ENCODE data around the gene NFIB. TPM values are rescaled to one million over a fixed set of nuclear protein-coding genes. Genes with fewer than 3 reads are reported as not detected.

NFIB gene
- polyA plus RNA-seq, 1 of the 3 experiments (the other 2 are of a cell fraction): 9.2 TPM

DNA sequence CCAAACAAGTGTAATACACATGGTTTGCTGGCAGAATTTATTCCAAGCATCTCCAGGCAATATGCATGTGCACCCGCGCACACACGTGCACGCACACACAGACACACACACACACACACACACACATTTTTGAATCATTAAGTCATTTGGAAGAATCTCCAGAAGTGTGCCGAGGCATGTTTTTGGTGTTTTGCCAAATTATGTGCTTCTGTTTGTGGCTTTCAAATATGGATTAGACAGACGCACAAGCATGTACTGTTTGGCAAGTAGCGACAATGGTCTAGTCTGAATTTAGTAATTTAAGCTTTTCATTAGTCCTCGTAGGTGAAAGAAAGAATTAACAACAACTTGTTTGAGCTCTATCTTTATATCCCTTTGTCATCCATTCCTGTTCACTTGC is 36.7 kb downstream of the NFIB start:
- H3K9me3 ChIP-seq: no peaks in the 10 kb centered on the region
- H3K4me3 ChIP-seq (ENCODE audit: low read depth in 2 of 2, low read length in 1 of 2): no peak overlapping the region
- peaks cover 13% of the 10 kb centered on the region for H3F3A ChIP-seq (replicated peaks; ENCODE audit: insufficient read depth)
- no peaks in the 10 kb centered on the region; the same call in 1 of the 2 replicates for H4K20me1 ChIP-seq (ENCODE audit: insufficient read depth)
- peaks cover 52 to 56% of the 10 kb centered on the region in 2 experiments for H3K4me1 ChIP-seq (ENCODE audit: control insufficient read depth in 1 of 2, insufficient read depth in 2 of 2, low read depth in 1 of 2, low read length in 1 of 2)
- peak overlapping the region; percentile 38; the same call in 1 of the 2 replicates for H3K4me2 ChIP-seq
- ChIA-PET CTCF (interaction anchor here (0.6 to 2.6 kb wide), 4 partner anchors 28 to 89 kb away, joined by 3 to 11 read pairs (median 3); no protein-coding TSS in a partner anchor), POLR2A (no interaction called here)
- WGBS (ENCODE audit: low lambda C conversion rate): 55% methylated on average over 8 of the region's 8 CpGs
- H3K27ac ChIP-seq (ENCODE audit: low read depth in 2 of 2, low read length in 1 of 2): peak overlapping the region in 1 of 2 experiments; percentile 56; a peak in 3 of 4 replicates
- no peak overlapping the region for H3K9ac ChIP-seq
- DNase-seq: no peak
- no peaks in the 10 kb centered on the region for H3K27me3 ChIP-seq (ENCODE audit: insufficient read depth)
- no peaks in the 10 kb centered on the region for H3K36me3 ChIP-seq (replicated peaks in 1 of 2; ENCODE audit: control insufficient read depth in 1 of 2, insufficient read depth in 2 of 2, low read length in 1 of 2)
- no peak overlapping the region for H2AFZ ChIP-seq (ENCODE audit: low read depth)
- H3K79me2 ChIP-seq (ENCODE audit: insufficient read depth): peaks cover 89% of the 10 kb centered on the region
- no peaks in the 10 kb centered on the region for H3K9me2 ChIP-seq
- TF ChIP-seq FOXJ3 (CRISPR knock-in tag; IDR thresholded peaks at IDR 0.05) (no peak), ELF1 (IDR thresholded peaks at IDR 0.05) (no peak), RAD21 (IDR thresholded peaks at IDR 0.05; ENCODE audit: low read length) (no peak), TCF12 (IDR thresholded peaks at IDR 0.05) (peak; percentile 55), EZH2phosphoT487 (IDR thresholded peaks at IDR 0.05; ENCODE audit: borderline replicate concordance, low read depth) (no peak), CHD2 (IDR thresholded peaks at IDR 0.05; ENCODE audit: low read length, partially characterized antibody) (no peak), JUND (IDR thresholded peaks at IDR 0.05) (peak; percentile 53), MEF2A (IDR thresholded peaks at IDR 0.05; ENCODE audit: borderline replicate concordance, low read depth) (no peak), TEAD4 (IDR thresholded peaks at IDR 0.05; ENCODE audit: borderline replicate concordance, insufficient read depth) (peak; percentile 47; the same call in 1 of the 2 replicates), NFIC (IDR thresholded peaks at IDR 0.05; ENCODE audit: borderline replicate concordance) (peak; percentile 86), GABPA (IDR thresholded peaks at IDR 0.05; ENCODE audit: low read depth) (no peak), FOSL2 (IDR thresholded peaks at IDR 0.05; ENCODE audit: borderline replicate concordance, low read depth) (peak; percentile 35; the same call in 1 of the 2 replicates), EP300 (IDR thresholded peaks at IDR 0.05; ENCODE audit: borderline replicate concordance in 1 of 2, low read depth in 1 of 2, low read length in 1 of 2) (peak; percentile 29 to 56; a peak in 2 of 4 replicates), MXI1 (IDR thresholded peaks at IDR 0.05; ENCODE audit: low read depth, low read length) (no peak), YY1 (IDR thresholded peaks at IDR 0.05; ENCODE audit: low read depth) (no peak), RFX5 (IDR thresholded peaks at IDR 0.05; ENCODE audit: low read length) (no peak), FOXM1 (IDR thresholded peaks at IDR 0.05; ENCODE audit: low read depth) (no peak)
- TF ChIP-seq, protein P1, sequence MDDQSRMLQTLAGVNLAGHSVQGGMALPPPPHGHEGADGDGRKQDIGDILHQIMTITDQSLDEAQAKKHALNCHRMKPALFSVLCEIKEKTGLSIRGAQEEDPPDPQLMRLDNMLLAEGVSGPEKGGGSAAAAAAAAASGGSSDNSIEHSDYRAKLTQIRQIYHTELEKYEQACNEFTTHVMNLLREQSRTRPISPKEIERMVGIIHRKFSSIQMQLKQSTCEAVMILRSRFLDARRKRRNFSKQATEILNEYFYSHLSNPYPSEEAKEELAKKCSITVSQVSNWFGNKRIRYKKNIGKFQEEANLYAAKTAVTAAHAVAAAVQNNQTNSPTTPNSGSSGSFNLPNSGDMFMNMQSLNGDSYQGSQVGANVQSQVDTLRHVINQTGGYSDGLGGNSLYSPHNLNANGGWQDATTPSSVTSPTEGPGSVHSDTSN (IDR thresholded peaks at IDR 0.05): no peak
- TF ChIP-seq, protein P2, sequence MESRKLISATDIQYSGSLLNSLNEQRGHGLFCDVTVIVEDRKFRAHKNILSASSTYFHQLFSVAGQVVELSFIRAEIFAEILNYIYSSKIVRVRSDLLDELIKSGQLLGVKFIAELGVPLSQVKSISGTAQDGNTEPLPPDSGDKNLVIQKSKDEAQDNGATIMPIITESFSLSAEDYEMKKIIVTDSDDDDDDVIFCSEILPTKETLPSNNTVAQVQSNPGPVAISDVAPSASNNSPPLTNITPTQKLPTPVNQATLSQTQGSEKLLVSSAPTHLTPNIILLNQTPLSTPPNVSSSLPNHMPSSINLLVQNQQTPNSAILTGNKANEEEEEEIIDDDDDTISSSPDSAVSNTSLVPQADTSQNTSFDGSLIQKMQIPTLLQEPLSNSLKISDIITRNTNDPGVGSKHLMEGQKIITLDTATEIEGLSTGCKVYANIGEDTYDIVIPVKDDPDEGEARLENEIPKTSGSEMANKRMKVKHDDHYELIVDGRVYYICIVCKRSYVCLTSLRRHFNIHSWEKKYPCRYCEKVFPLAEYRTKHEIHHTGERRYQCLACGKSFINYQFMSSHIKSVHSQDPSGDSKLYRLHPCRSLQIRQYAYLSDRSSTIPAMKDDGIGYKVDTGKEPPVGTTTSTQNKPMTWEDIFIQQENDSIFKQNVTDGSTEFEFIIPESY (IDR thresholded peaks at IDR 0.05; ENCODE audit: borderline replicate concordance, low read depth): no peak
- TF ChIP-seq, protein P3, sequence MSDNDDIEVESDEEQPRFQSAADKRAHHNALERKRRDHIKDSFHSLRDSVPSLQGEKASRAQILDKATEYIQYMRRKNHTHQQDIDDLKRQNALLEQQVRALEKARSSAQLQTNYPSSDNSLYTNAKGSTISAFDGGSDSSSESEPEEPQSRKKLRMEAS (IDR thresholded peaks at IDR 0.05; ENCODE audit: low read depth): peak; percentile 55
- TF ChIP-seq, protein P4, sequence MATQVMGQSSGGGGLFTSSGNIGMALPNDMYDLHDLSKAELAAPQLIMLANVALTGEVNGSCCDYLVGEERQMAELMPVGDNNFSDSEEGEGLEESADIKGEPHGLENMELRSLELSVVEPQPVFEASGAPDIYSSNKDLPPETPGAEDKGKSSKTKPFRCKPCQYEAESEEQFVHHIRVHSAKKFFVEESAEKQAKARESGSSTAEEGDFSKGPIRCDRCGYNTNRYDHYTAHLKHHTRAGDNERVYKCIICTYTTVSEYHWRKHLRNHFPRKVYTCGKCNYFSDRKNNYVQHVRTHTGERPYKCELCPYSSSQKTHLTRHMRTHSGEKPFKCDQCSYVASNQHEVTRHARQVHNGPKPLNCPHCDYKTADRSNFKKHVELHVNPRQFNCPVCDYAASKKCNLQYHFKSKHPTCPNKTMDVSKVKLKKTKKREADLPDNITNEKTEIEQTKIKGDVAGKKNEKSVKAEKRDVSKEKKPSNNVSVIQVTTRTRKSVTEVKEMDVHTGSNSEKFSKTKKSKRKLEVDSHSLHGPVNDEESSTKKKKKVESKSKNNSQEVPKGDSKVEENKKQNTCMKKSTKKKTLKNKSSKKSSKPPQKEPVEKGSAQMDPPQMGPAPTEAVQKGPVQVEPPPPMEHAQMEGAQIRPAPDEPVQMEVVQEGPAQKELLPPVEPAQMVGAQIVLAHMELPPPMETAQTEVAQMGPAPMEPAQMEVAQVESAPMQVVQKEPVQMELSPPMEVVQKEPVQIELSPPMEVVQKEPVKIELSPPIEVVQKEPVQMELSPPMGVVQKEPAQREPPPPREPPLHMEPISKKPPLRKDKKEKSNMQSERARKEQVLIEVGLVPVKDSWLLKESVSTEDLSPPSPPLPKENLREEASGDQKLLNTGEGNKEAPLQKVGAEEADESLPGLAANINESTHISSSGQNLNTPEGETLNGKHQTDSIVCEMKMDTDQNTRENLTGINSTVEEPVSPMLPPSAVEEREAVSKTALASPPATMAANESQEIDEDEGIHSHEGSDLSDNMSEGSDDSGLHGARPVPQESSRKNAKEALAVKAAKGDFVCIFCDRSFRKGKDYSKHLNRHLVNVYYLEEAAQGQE (IDR thresholded peaks at IDR 0.05; ENCODE audit: low read depth, low read length): no peak
- TF ChIP-seq, protein P5, sequence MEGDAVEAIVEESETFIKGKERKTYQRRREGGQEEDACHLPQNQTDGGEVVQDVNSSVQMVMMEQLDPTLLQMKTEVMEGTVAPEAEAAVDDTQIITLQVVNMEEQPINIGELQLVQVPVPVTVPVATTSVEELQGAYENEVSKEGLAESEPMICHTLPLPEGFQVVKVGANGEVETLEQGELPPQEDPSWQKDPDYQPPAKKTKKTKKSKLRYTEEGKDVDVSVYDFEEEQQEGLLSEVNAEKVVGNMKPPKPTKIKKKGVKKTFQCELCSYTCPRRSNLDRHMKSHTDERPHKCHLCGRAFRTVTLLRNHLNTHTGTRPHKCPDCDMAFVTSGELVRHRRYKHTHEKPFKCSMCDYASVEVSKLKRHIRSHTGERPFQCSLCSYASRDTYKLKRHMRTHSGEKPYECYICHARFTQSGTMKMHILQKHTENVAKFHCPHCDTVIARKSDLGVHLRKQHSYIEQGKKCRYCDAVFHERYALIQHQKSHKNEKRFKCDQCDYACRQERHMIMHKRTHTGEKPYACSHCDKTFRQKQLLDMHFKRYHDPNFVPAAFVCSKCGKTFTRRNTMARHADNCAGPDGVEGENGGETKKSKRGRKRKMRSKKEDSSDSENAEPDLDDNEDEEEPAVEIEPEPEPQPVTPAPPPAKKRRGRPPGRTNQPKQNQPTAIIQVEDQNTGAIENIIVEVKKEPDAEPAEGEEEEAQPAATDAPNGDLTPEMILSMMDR (IDR thresholded peaks at IDR 0.05): no peak
- TF ChIP-seq, protein P6, sequence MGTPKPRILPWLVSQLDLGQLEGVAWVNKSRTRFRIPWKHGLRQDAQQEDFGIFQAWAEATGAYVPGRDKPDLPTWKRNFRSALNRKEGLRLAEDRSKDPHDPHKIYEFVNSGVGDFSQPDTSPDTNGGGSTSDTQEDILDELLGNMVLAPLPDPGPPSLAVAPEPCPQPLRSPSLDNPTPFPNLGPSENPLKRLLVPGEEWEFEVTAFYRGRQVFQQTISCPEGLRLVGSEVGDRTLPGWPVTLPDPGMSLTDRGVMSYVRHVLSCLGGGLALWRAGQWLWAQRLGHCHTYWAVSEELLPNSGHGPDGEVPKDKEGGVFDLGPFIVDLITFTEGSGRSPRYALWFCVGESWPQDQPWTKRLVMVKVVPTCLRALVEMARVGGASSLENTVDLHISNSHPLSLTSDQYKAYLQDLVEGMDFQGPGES (IDR thresholded peaks at IDR 0.05; ENCODE audit: low read depth, low read length): no peak
- TF ChIP-seq, protein P7, sequence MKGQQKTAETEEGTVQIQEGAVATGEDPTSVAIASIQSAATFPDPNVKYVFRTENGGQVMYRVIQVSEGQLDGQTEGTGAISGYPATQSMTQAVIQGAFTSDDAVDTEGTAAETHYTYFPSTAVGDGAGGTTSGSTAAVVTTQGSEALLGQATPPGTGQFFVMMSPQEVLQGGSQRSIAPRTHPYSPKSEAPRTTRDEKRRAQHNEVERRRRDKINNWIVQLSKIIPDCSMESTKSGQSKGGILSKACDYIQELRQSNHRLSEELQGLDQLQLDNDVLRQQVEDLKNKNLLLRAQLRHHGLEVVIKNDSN (IDR thresholded peaks at IDR 0.05; ENCODE audit: borderline replicate concordance, low read depth): no peak

Data from SK-N-SH (cell line).